ENCODE data around the gene TAF11L10. TPM values are rescaled to one million over a fixed set of nuclear protein-coding genes. Genes with fewer than 3 reads are reported as not detected.

Gene TAF11L10
- total RNA-seq = not detected in 2 replicates

DNA sequence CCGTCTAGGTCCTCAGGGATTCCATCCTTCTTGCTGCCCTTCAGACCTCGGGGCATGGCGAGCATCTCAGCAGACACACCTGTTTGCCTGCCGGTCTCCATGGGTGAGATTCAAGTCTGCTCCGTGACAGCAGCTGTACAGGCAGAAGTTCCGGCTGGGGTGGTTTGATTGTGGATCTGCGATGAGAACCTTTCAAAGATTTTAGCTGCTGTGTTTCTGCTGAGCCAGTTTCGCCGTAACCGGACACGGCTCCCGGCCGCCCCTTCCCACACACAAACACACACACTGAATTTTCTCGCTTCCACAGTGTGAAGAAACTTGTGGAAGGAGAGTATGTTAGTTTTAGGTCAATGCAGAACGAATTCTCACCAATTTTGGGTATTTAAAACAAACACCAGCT lies at the start of gene TAF11L10:
Gene TAF11L10, minus strand, starts transcription at position 101 of the 400 bp plus-strand sequence.

DNA sequence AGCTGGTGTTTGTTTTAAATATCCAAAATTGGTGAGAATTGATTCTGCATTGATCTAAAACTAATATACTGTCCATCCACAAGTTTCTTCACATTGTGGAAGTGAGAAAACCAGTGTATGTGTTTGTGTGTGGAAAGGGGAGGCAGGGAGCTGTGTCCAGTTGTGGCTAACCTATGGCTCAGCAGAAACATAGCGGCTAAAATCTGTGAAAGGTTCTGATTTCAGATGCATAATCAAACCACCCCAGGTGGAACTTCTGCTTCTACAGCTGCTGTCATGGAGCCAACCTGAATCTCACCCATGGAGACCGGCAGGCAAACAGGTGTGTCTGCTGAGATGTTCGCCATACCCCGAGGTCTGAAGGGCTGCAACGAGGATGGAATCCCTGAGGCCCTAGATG lies 36.5 kb upstream of the TAF11L10 start, which contains the start of gene TAF11L14:
Gene TAF11L14, plus strand, starts transcription at position 301 of the 400 bp plus-strand sequence.

DNA sequence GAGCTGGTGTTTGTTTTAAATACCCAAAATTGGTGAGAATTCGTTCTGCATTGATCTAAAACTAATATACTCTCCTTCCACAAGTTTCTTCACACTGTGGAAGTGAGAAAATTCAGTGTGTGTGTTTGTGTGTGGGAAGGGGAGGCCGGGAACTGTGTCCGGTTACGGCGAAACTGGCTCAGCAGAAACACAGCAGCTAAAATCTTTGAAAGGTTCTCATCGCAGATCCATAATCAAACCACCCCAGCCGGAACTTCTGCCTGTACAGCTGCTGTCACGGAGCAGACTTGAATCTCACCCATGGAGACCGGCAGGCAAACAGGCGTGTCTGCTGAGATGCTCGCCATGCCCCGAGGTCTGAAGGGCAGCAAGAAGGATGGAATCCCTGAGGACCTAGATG lies 34.2 kb upstream of the TAF11L10 start, which contains the start of gene TAF11L13:
Gene TAF11L13, plus strand, starts transcription at position 301 of the 400 bp plus-strand sequence.

DNA sequence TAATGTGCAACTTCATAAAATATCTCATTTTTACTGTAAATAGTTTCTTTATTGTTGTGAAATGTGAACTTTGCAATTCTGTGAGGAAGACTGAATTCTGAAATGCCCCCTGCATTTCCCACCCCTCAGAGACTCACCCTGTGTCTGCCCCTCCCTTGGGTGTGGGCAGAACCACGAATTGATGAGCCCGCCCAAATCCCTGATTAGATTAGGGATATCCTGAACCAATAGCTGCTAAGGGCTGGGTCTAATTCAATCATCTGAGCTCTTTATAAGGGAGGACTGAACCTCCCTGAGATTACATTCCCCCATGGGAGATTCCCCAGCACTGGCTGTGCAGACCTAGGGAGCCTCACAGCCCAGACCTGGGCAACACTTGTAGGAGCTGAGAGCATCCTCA lies 12.5 kb upstream of the TAF11L10 start, which contains the start of gene TAF11L12:
Gene TAF11L12, plus strand, starts transcription at position 301 of the 400 bp plus-strand sequence.

DNA sequence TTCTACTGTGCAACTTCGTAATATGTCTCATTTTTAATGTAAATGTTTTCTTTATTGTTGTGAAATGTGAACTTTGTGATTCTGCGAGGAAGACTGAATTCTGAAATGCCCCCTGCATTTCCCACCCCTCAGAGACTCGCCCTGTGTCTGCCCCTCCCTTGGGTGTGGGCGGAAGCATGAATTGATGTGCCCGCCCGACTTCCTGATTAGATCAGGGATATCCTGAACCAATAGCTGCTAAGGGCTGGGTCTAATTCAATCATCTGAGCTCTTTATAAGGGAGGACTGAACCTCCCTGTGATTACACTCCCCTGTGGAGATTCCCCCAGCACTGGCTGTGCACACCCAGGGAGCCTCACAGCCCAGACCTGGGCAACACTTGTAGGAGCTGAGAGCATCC lies 6.3 kb upstream of the TAF11L10 start, which contains the start of gene TAF11L11:
Gene TAF11L11, plus strand, starts transcription at position 304 of the 400 bp plus-strand sequence.

GRCh38 chr5:17594255-17594654 lies 3.4 kb downstream of the TAF11L10 start, which contains the start of gene TAF11L9:
TAF11L9 (minus strand) TSS chr5:17594394.

GRCh38 chr5:17590860-17591259 lies 6.8 kb downstream of the TAF11L10 start, which contains the start of gene TAF11L8:
TAF11L8 (minus strand) TSS chr5:17590960.

GRCh38 chr5:17585658-17586057 lies 12.0 kb downstream of the TAF11L10 start, which contains the start of gene TAF11L7:
TAF11L7 (minus strand) TSS chr5:17585758.

Small RNAs within 50 kb of the gene (small RNA-seq; reads per million reads assigned to genes)
- gene AC233724.1 = not detected
- gene AC233724.3 = not detected
- gene AC233724.4 = not detected
- gene AC233724.6 = not detected
- gene AC233724.7 = not detected

Other genes with a start within 250 kb of the TAF11L10 start
- not detected in 2 replicates for gene TAF11L2, start 99.6 kb downstream of the TAF11L10 start, total RNA-seq
- gene TAF11L3, start 79.5 kb downstream of the TAF11L10 start, total RNA-seq = not detected in 2 replicates
- not detected in 2 replicates for gene TAF11L4, start 76.0 kb downstream of the TAF11L10 start, total RNA-seq
- not detected in 2 replicates for gene TAF11L5, start 72.6 kb downstream of the TAF11L10 start, total RNA-seq
- not detected in 2 replicates for gene TAF11L6, start 69.2 kb downstream of the TAF11L10 start, total RNA-seq
- gene TAF11L7, start 12.1 kb downstream of the TAF11L10 start, total RNA-seq = not detected in 2 replicates
- not detected in 2 replicates for gene TAF11L8, start 6.9 kb downstream of the TAF11L10 start, total RNA-seq
- not detected in 2 replicates for gene TAF11L9, start 3.4 kb downstream of the TAF11L10 start, total RNA-seq
- not detected in 2 replicates for gene TAF11L11, start 6.4 kb upstream of the TAF11L10 start, total RNA-seq
- gene TAF11L12, start 12.6 kb upstream of the TAF11L10 start, total RNA-seq = not detected in 2 replicates
- not detected in 2 replicates for gene TAF11L13, start 34.3 kb upstream of the TAF11L10 start, total RNA-seq
- not detected in 2 replicates for gene TAF11L14, start 36.6 kb upstream of the TAF11L10 start, total RNA-seq